HepG2 (cell line): ENCODE data around the gene LRRC10. TPM values are rescaled to one million over a fixed set of nuclear protein-coding genes. Genes with fewer than 3 reads are reported as not detected.
"Not testable (repeated sequence)": the region's sequence is repeated elsewhere in the genome, so short reads cannot be mapped to it uniquely, and the experiment has no call there.

Source experiments
- ATAC-seq: fragments of 200-7000 bp; cut with Tn5 transposase; 3 replicates; pipeline ENCODE4 v1.9.1; 2020; ENCODE audit warnings: mild to moderate bottlenecking, moderate library complexity
- BruUV-seq: library from RNA; stranded (reverse); fragments of 400-500 nt; replicated peaks from 2 replicates; lab custom pipeline; 2021; lab: Mats Ljungman, UMichigan
- CTCF ChIA-PET: fragments of 300-600 bp; formaldehyde crosslinking; extraction: SDS; loops from one replicate; lab custom pipeline; 2021; ENCODE audit warnings: low total read pairs, inconsistent platforms, low intra/inter-chr PET ratio; lab: Yijun Ruan, JAX
- POLR2A ChIA-PET: fragments of 350-600 bp; sonication (Branson Sonifier 250); formaldehyde crosslinking; loops from one replicate; lab custom pipeline; 2020; ENCODE audit warnings: antibody characterized with exemption, inconsistent platforms; lab: Yijun Ruan, JAX
- DNase-seq: peaks from one replicate; pipeline ENCODE4 v3.0.0-alpha.2; 2015; ENCODE audit warnings: low spot score
- FAIRE-seq: peaks from 3 replicates; lab custom pipeline; 2011; peaks lifted over from hg19 to GRCh38; lab: Jason Lieb, UNC
- H2AFZ ChIP-seq: one replicate; pipeline ENCODE4 v1.6.1; 2011; ENCODE audit warnings: low read length, inconsistent platforms
- H3K27ac ChIP-seq: fragments of 300-600 bp; 3 replicates; pipeline ENCODE4 v1.8.0; 2011; ENCODE audit warnings: mixed run types, mild to moderate bottlenecking, mixed read lengths, low read length, inconsistent platforms; ENCODE audit not compliant: insufficient read depth; ENCODE audit errors: extremely low read length
- H3K27me3 ChIP-seq, 2 experiments: fragments of 200-600 bp in 1 of 2; 2 replicates in 1 of 2; 3 replicates in 1 of 2; pipeline versions ENCODE4 v1.6.0 to v1.8.0; 2011; ENCODE audit warnings: low read length in 2 of 2, mild to moderate bottlenecking in 2 of 2, moderate library complexity in 2 of 2, inconsistent platforms in 1 of 2; ENCODE audit not compliant: insufficient read depth in 2 of 2, control insufficient read depth in 1 of 2
- H3K36me3 ChIP-seq, 2 experiments: fragments of 200-600 bp in 1 of 2; replicated peaks in 1 of 2; 2 replicates in 1 of 2; 3 replicates in 1 of 2; pipeline versions ENCODE4 v1.5.1 to v1.8.0; 2011; ENCODE audit warnings: low read length in 2 of 2, inconsistent platforms in 1 of 2; ENCODE audit not compliant: insufficient read depth in 2 of 2, control insufficient read depth in 1 of 2
- H3K4me1 ChIP-seq: 2 replicates; pipeline ENCODE4 v1.5.1; 2012; ENCODE audit warnings: low read length, inconsistent platforms; ENCODE audit not compliant: insufficient read depth
- H3K4me2 ChIP-seq: 2 replicates; pipeline ENCODE4 v1.6.0; 2011; ENCODE audit warnings: low read depth, low read length, inconsistent platforms
- H3K4me3 ChIP-seq, 3 experiments: fragments of 200-600 bp in 1 of 3; sonication (generic), shearing (Covaris generic) in 1 of 3; replicated peaks in 1 of 3; 2 replicates each; pipeline ENCODE4 v1.5.1; 2011 to 2016; ENCODE audit warnings: low read length in 3 of 3, inconsistent platforms in 2 of 3, low read depth in 2 of 3, mild to moderate bottlenecking in 2 of 3, control low read depth in 1 of 3, mixed read lengths in 1 of 3; ENCODE audit not compliant: insufficient read depth in 1 of 3
- H3K79me2 ChIP-seq: one replicate; pipeline ENCODE4 v1.6.1; 2011; ENCODE audit warnings: low read length, inconsistent platforms; ENCODE audit not compliant: insufficient read depth
- H3K9ac ChIP-seq: 2 replicates; pipeline ENCODE4 v1.6.0; 2011; ENCODE audit warnings: mild to moderate bottlenecking, low read depth, low read length, inconsistent platforms; ENCODE audit not compliant: insufficient read depth
- H3K9me3 ChIP-seq: 2 replicates; pipeline ENCODE4 v1.5.1; 2012; ENCODE audit warnings: mild to moderate bottlenecking, low read length
- H4K20me1 ChIP-seq: 2 replicates; pipeline ENCODE4 v1.6.0; 2011; ENCODE audit warnings: inconsistent platforms, mild to moderate bottlenecking, low read length, moderate library complexity; ENCODE audit not compliant: insufficient read depth
- AGO2 ChIP-seq: fragments of 200-400 bp; formaldehyde crosslinking; optimal IDR thresholded peaks from 2 replicates; pipeline ENCODE3; 2017; ENCODE audit warnings: mild to moderate bottlenecking, low read depth, low read length, moderate library complexity
- WGBS: methylation state at CpG from one replicate; pipeline ENCODE4 v1.1.6; 2017; ENCODE audit warnings: low lambda C conversion rate; 5-methylcytosine and 5-hydroxymethylcytosine counted together
- in situ Hi-C: cut with HindIII; loops from 2 replicates; pipeline ENCODE4 v1.10.0; 2017; ENCODE audit warnings: low pct_unique_long_range_greater_than_20kb; ENCODE audit not compliant: extremely low pct_ligation_motif_present
- intact Hi-C: fragments of 100-400 bp; cut with micrococcal nuclease; formaldehyde crosslinking; loops from one replicate; pipeline ENCODE4 v1.10.0; 2022; ENCODE audit not compliant: unreplicated experiment
- polyA plus RNA-seq, 8 experiments: library from polyadenylated mRNA; depleted of rRNA in 3 of 8; stranded (reverse) in 7 of 8; unstranded in 1 of 8; fragments of >200 nt; fragmentation: Illumina TruSeq in 4 of 8; extraction: Trizol in 4 of 8; gene quantifications; 2 replicates each; pipeline versions ENCODE4 v1.2.1 to v1.2.3, GENCODE V29; 2011 to 2016; ENCODE audit warnings: low read depth in 4 of 8, missing spikeins in 1 of 8, mixed read lengths in 1 of 8; ENCODE audit not compliant: insufficient read depth in 1 of 8
- total RNA-seq, 5 experiments: library from RNA; depleted of rRNA; stranded (reverse); fragments of >200 nt; fragmentation: Illumina TruSeq; extraction: Trizol; gene quantifications; 2 replicates each; pipeline ENCODE4 v1.2.3, GENCODE V29; 2016; ENCODE audit warnings: low read depth in 1 of 5
- TF ChIP-seq, protein P1 (sequence below): sonication (generic); formaldehyde crosslinking; conservative IDR thresholded peaks from 2 replicates; pipeline ENCODE4 v1.4.0; 2020; ENCODE audit warnings: missing genetic modification reagents

The LRRC10 gene
- total and polyA plus RNA-seq, 2 of the 13 experiments (the other 11 are each of a cell fraction or from before 2014, with no cell fraction given) = not detected

DNA sequence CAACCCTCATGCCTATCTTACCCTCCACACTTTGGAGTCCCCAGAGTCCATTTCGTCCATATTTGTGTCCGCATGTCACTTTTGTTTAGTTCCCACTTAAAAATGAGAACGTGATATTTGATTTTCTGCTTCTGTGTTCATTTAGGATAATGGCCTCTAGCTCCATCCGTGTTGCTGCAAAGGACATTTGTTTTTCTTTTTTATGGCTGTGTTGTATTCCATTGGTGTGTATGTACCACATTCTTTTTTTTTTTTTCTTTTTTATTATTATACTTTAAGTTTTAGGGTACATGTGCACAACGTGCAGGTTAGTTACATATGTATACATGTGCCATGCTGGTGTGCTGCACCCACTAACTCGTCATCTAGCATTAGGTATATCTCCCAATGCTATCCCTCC lies 7.2 kb downstream of the LRRC10 start:
- ATAC-seq, H3K4me3 ChIP-seq, H3K27me3 ChIP-seq, FAIRE-seq, in situ Hi-C loops, BruUV-seq, H2AFZ ChIP-seq, POLR2A ChIA-PET, intact Hi-C loops, H4K20me1 ChIP-seq, H3K27ac ChIP-seq, H3K4me2 ChIP-seq, CTCF ChIA-PET, H3K4me1 ChIP-seq, H3K79me2 ChIP-seq, DNase-seq, H3K9me3 ChIP-seq, H3K9ac ChIP-seq: not testable (repeated sequence)
- H3K36me3 ChIP-seq = peaks cover 2 to 33% of the 10 kb centered on the region in 2 experiments; a peak in 4 of 5 replicates
- WGBS = 97% methylated on average over 6 of the region's 6 CpGs

DNA sequence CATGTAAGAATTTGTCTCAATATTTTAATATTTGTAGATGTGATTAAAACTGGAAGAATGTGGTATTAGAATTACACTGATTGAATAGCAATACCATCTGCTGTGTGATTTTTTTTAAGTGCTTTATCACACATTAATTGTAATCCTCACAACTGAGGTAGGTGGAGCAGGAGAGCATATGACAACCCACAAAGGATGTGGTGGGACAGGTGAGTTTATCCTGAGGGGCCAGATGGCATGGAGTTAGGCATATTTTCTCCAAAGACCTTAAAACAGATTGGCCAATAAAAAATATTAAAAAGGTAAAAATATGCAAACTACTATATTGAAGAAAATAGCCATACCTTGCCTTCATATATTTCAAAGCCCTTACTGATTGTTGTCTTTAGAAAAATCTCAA lies 7.8 kb downstream of the LRRC10 start:
- no peaks in the 10 kb centered on the region for H3K9me3 ChIP-seq
- peak; percentile 37 for TF ChIP-seq AGO2
- TF ChIP-seq, protein P1, sequence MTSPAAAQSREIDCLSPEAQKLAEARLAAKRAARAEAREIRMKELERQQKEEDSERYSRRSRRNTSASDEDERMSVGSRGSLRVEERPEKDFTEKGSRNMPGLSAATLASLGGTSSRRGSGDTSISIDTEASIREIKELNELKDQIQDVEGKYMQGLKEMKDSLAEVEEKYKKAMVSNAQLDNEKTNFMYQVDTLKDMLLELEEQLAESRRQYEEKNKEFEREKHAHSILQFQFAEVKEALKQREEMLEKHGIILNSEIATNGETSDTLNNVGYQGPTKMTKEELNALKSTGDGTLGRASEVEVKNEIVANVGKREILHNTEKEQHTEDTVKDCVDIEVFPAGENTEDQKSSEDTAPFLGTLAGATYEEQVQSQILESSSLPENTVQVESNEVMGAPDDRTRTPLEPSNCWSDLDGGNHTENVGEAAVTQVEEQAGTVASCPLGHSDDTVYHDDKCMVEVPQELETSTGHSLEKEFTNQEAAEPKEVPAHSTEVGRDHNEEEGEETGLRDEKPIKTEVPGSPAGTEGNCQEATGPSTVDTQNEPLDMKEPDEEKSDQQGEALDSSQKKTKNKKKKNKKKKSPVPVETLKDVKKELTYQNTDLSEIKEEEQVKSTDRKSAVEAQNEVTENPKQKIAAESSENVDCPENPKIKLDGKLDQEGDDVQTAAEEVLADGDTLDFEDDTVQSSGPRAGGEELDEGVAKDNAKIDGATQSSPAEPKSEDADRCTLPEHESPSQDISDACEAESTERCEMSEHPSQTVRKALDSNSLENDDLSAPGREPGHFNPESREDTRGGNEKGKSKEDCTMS (CRISPR knock-in tag) = no peak
- H3K79me2 ChIP-seq = no peaks in the 10 kb centered on the region
- CTCF ChIA-PET = no interaction called here
- no peak overlapping the region for H3K27ac ChIP-seq
- no peaks in the 10 kb centered on the region for H3K27me3 ChIP-seq
- H3K4me3 ChIP-seq = no peak overlapping the region
- peaks cover 2 to 38% of the 10 kb centered on the region in 2 experiments; a peak in 4 of 5 replicates for H3K36me3 ChIP-seq
- DNase-seq (no peak), ATAC-seq (peak; percentile 40; the same call in 2 of the 3 replicates), FAIRE-seq (no peak)
- no TSS peak for BruUV-seq
- H3K4me2 ChIP-seq = no peak overlapping the region
- H3K4me1 ChIP-seq = no peaks in the 10 kb centered on the region; the same call in 1 of the 2 replicates
- intact Hi-C loops (no loop called here), in situ Hi-C loops (no loop called here)
- no peaks in the 10 kb centered on the region for H4K20me1 ChIP-seq
- H3K9ac ChIP-seq = no peak overlapping the region
- POLR2A ChIA-PET = no interaction called here
- H2AFZ ChIP-seq = no peak overlapping the region
